Mesendoderm (in vitro differentiated cells): ENCODE measurements around the gene MARK3.

Experiments used
- DNase-seq: peaks from one replicate; pipeline ENCODE4 v3.0.0; 2013
- H2AK5ac ChIP-seq: 2 replicates; pipeline ENCODE4 v1.6.1; 2013; ENCODE audit warnings: low read length, inconsistent platforms
- H2BK120ac ChIP-seq: 2 replicates; pipeline ENCODE4 v1.6.1; 2013; ENCODE audit warnings: low read depth, mild to moderate bottlenecking, low read length, moderate library complexity, mixed read lengths
- H2BK15ac ChIP-seq: replicated peaks from 2 replicates; pipeline ENCODE4 v1.6.1; 2013; ENCODE audit warnings: low read depth, mild to moderate bottlenecking, moderate library complexity
- H2BK5ac ChIP-seq: 2 replicates; pipeline ENCODE4 v1.6.1; 2013; ENCODE audit warnings: low read length, inconsistent platforms
- H3K18ac ChIP-seq: 2 replicates; pipeline ENCODE4 v1.6.1; 2013; ENCODE audit warnings: mild to moderate bottlenecking, low read length, mixed read lengths
- H3K23ac ChIP-seq: one replicate; pipeline ENCODE4 v1.6.1; 2013; ENCODE audit warnings: low read length
- H3K27ac ChIP-seq: 2 replicates; pipeline ENCODE4 v1.5.1; 2013; ENCODE audit warnings: low read depth, mild to moderate bottlenecking, inconsistent platforms, low read length, moderate library complexity
- H3K27me3 ChIP-seq: 2 replicates; pipeline ENCODE4 v1.6.1; 2013; ENCODE audit warnings: low read length, control low read depth, mild to moderate bottlenecking, inconsistent platforms; ENCODE audit not compliant: insufficient read depth, poor library complexity
- H3K36me3 ChIP-seq: 2 replicates; pipeline ENCODE4 v1.6.1; 2013; ENCODE audit warnings: low read length, inconsistent platforms; ENCODE audit not compliant: control insufficient read depth, insufficient read depth
- H3K4ac ChIP-seq: one replicate; pipeline ENCODE4 v1.6.1; 2013; ENCODE audit warnings: low read depth, mild to moderate bottlenecking, low read length, moderate library complexity
- H3K4me1 ChIP-seq: 2 replicates; pipeline ENCODE4 v1.6.1; 2013; ENCODE audit warnings: low read depth, low read length, inconsistent platforms; ENCODE audit not compliant: control insufficient read depth
- H3K4me2 ChIP-seq: 2 replicates; pipeline ENCODE4 v1.6.1; 2013; ENCODE audit warnings: low read length
- H3K4me3 ChIP-seq: 2 replicates; pipeline ENCODE4 v1.5.1; 2013; ENCODE audit warnings: mild to moderate bottlenecking, low read length
- H3K56ac ChIP-seq: one replicate; pipeline ENCODE4 v1.6.1; 2013; ENCODE audit warnings: low read length
- H3K79me1 ChIP-seq: 2 replicates; pipeline ENCODE4 v1.6.1; 2013; ENCODE audit warnings: low read length, inconsistent platforms
- H3K79me2 ChIP-seq: 2 replicates; pipeline ENCODE4 v1.6.1; 2013; ENCODE audit warnings: mild to moderate bottlenecking, low read length; ENCODE audit not compliant: control insufficient read depth, insufficient read depth
- H3K9ac ChIP-seq: 2 replicates; pipeline ENCODE4 v1.6.1; 2013; ENCODE audit warnings: low read length, inconsistent platforms
- H4K5ac ChIP-seq: one replicate; pipeline ENCODE4 v1.6.1; 2013; ENCODE audit warnings: low read length
- H4K8ac ChIP-seq: one replicate; pipeline ENCODE4 v1.6.1; 2013; ENCODE audit warnings: low read depth, mild to moderate bottlenecking, control low read depth, low read length, moderate library complexity
- WGBS: extraction: QIAGEN DNeasy Blood & Tissue Kit; methylation state at CpG from one replicate; pipeline ENCODE4 v1.1.7; 2013; ENCODE audit warnings: low lambda C conversion rate, missing lambda C conversion rate; ENCODE audit not compliant: insufficient coverage; ENCODE audit errors: extremely low coverage; 5-methylcytosine and 5-hydroxymethylcytosine counted together

MARK3 gene

GRCh38 chr14:103393676-103394626 is 8.7 kb downstream of the MARK3 start:
- H3K27me3 ChIP-seq: no peaks in the 10 kb centered on the region
- H3K4me2 ChIP-seq: no peak overlapping the region
- H4K8ac ChIP-seq: no peak overlapping the region
- H2BK5ac ChIP-seq: no peak overlapping the region
- no peaks in the 10 kb centered on the region for H3K4me1 ChIP-seq
- no peak overlapping the region for H2BK15ac ChIP-seq
- H3K9ac ChIP-seq: no peak overlapping the region
- no peak overlapping the region for H2BK120ac ChIP-seq
- H3K27ac ChIP-seq: no peak overlapping the region
- H4K5ac ChIP-seq: no peak overlapping the region
- peaks cover 57% of the 10 kb centered on the region for H3K79me2 ChIP-seq
- H3K56ac ChIP-seq: no peak overlapping the region
- no CpG with 5 or more reads among the region's 9 CpGs for WGBS
- H3K79me1 ChIP-seq: peaks cover 12% of the 10 kb centered on the region
- H3K23ac ChIP-seq: no peak overlapping the region
- H3K4ac ChIP-seq: no peak overlapping the region
- no peak overlapping the region for H3K4me3 ChIP-seq
- DNase-seq: no peak
- no peak overlapping the region for H2AK5ac ChIP-seq
- H3K36me3 ChIP-seq: no peaks in the 10 kb centered on the region
- no peak overlapping the region for H3K18ac ChIP-seq

GRCh38 chr14:103395244-103395643 is 10.0 kb downstream of the MARK3 start:
- Histone ChIP-seq H3K23ac (no peak overlapping the region), H2BK5ac (no peak overlapping the region), H3K4me2 (no peak overlapping the region), H3K36me3 (no peaks in the 10 kb centered on the region), H2BK120ac (no peak overlapping the region), H3K9ac (no peak overlapping the region), H3K27me3 (no peaks in the 10 kb centered on the region), H3K18ac (no peak overlapping the region), H2AK5ac (no peak overlapping the region), H3K79me2 (peaks cover 63% of the 10 kb centered on the region), H3K4me3 (no peak overlapping the region), H4K8ac (no peak overlapping the region), H3K79me1 (peaks cover 12% of the 10 kb centered on the region), H3K4me1 (no peaks in the 10 kb centered on the region), H4K5ac (no peak overlapping the region), H2BK15ac (no peak overlapping the region), H3K4ac (no peak overlapping the region), H3K56ac (no peak overlapping the region), H3K27ac (no peak overlapping the region)
- no CpG with 5 or more reads among the region's 2 CpGs for WGBS
- no peak for DNase-seq

GRCh38 chr14:103396463-103396862 is 11.2 kb downstream of the MARK3 start:
- no peak overlapping the region for H2AK5ac ChIP-seq
- H3K4me1 ChIP-seq: no peaks in the 10 kb centered on the region
- H4K8ac ChIP-seq: no peak overlapping the region
- H3K36me3 ChIP-seq: no peaks in the 10 kb centered on the region
- no peak overlapping the region for H3K18ac ChIP-seq
- no peak overlapping the region for H4K5ac ChIP-seq
- DNase-seq: no peak
- H3K9ac ChIP-seq: no peak overlapping the region
- WGBS: no CpG with 5 or more reads among the region's 2 CpGs
- H3K79me2 ChIP-seq: peaks cover 65% of the 10 kb centered on the region
- no peak overlapping the region for H2BK15ac ChIP-seq
- no peak overlapping the region for H3K4me2 ChIP-seq
- H3K23ac ChIP-seq: no peak overlapping the region
- no peak overlapping the region for H3K27ac ChIP-seq
- H3K79me1 ChIP-seq: peaks cover 15% of the 10 kb centered on the region
- no peak overlapping the region for H3K56ac ChIP-seq
- H3K4me3 ChIP-seq: no peak overlapping the region
- no peaks in the 10 kb centered on the region for H3K27me3 ChIP-seq
- H3K4ac ChIP-seq: no peak overlapping the region
- H2BK120ac ChIP-seq: no peak overlapping the region
- no peak overlapping the region for H2BK5ac ChIP-seq

- WGBS: no CpG with 5 or more reads among the region's 7 CpGs
- no peak overlapping the region for H2BK120ac ChIP-seq
- H3K27me3 ChIP-seq: no peaks in the 10 kb centered on the region
- no peak overlapping the region for H2BK5ac ChIP-seq
- H3K79me2 ChIP-seq: peaks cover 63% of the 10 kb centered on the region
- no peak overlapping the region for H3K4me2 ChIP-seq
- H3K4me1 ChIP-seq: peaks cover 2% of the 10 kb centered on the region
- H3K18ac ChIP-seq: no peak overlapping the region
- H2BK15ac ChIP-seq: no peak overlapping the region
- H4K8ac ChIP-seq: no peak overlapping the region
- no peak overlapping the region for H3K4ac ChIP-seq
- H3K27ac ChIP-seq: no peak overlapping the region
- no peak for DNase-seq
- no peak overlapping the region for H3K9ac ChIP-seq
- H3K79me1 ChIP-seq: peaks cover 14% of the 10 kb centered on the region
- no peak overlapping the region for H2AK5ac ChIP-seq
- H4K5ac ChIP-seq: no peak overlapping the region
- H3K36me3 ChIP-seq: no peaks in the 10 kb centered on the region
- no peak overlapping the region for H3K23ac ChIP-seq
- H3K56ac ChIP-seq: no peak overlapping the region
- no peak overlapping the region for H3K4me3 ChIP-seq
Measured at GRCh38 chr14:103398427-103399195, 13.4 kb downstream of the MARK3 start.

- Histone ChIP-seq H3K36me3 (peaks cover 1% of the 10 kb centered on the region), H3K23ac (no peak overlapping the region), H4K8ac (no peak overlapping the region), H3K4me3 (no peak overlapping the region), H2AK5ac (no peak overlapping the region), H3K79me1 (peaks cover 11% of the 10 kb centered on the region), H2BK15ac (no peak overlapping the region), H3K27me3 (no peaks in the 10 kb centered on the region), H4K5ac (no peak overlapping the region), H3K56ac (no peak overlapping the region), H3K27ac (no peak overlapping the region), H3K9ac (no peak overlapping the region), H3K4me1 (peaks cover 2% of the 10 kb centered on the region), H3K79me2 (peaks cover 60% of the 10 kb centered on the region), H3K18ac (no peak overlapping the region), H3K4me2 (no peak overlapping the region), H3K4ac (no peak overlapping the region), H2BK120ac (no peak overlapping the region), H2BK5ac (no peak overlapping the region)
- no peak for DNase-seq
- no CpG with 5 or more reads among the region's 4 CpGs for WGBS
Measured at GRCh38 chr14:103400537-103400936, 15.3 kb downstream of the MARK3 start.
